A673 (cell line): ENCODE results near the gene PDE11A.

ENCODE experiments used
- CTCF ChIP-seq: fragments of 300-800, 200-600 bp; sonication (generic); conservative IDR thresholded peaks from 2 replicates; pipeline ENCODE4 v1.5.1; 2017; ENCODE audit warnings: low read depth, mild to moderate bottlenecking, antibody characterized with exemption, low read length, moderate library complexity, mixed read lengths
- EZH2 ChIP-seq: fragments of 200-600 bp; sonication (generic); IDR thresholded peaks from 2 replicates; pipeline ENCODE4 v1.6.1; 2017; ENCODE audit warnings: borderline replicate concordance, low read depth, mild to moderate bottlenecking, mixed read lengths, antibody characterized with exemption, low read length; ENCODE audit not compliant: poor library complexity, severe bottlenecking

GRCh38 chr2:177692042-177692782, 380.4 kb downstream of the PDE11A start:
- TF ChIP-seq CTCF (no peak), EZH2 (no peak)
